HK-2 (cell line): Measurements from ENCODE around the gene PRKAG2.

Experiments
- DNase-seq: peaks from one replicate; pipeline ENCODE4 v3.0.0-alpha.2; 2018; ENCODE audit not compliant: unreplicated experiment

Gene PRKAG2

GRCh38 chr7:151518105-151518946 is 358.6 kb downstream of the PRKAG2 start:
- peak; percentile 63 for DNase-seq

GRCh38 chr7:151517601-151518104 is 359.3 kb downstream of the PRKAG2 start:
- DNase-seq = no peak

- no peak for DNase-seq
Observed at GRCh38 chr7:151515276-151515565, 361.7 kb downstream of the PRKAG2 start.

- no peak for DNase-seq
Observed at GRCh38 chr7:151514461-151515275, 362.2 kb downstream of the PRKAG2 start.

GRCh38 chr7:151513133-151513532 is 363.8 kb downstream of the PRKAG2 start:
- no peak for DNase-seq

GRCh38 chr7:151512353-151512752 is 364.6 kb downstream of the PRKAG2 start:
- no peak for DNase-seq

- DNase-seq = no peak
Observed at GRCh38 chr7:151511946-151512345, 365.0 kb downstream of the PRKAG2 start.

- no peak for DNase-seq
Observed at GRCh38 chr7:151511270-151511669, 365.6 kb downstream of the PRKAG2 start.

GRCh38 chr7:151509670-151510333 is 367.1 kb downstream of the PRKAG2 start:
- DNase-seq = no peak

- no peak for DNase-seq
Observed at GRCh38 chr7:151508991-151509390, 367.9 kb downstream of the PRKAG2 start.

GRCh38 chr7:151507806-151508205 is 369.1 kb downstream of the PRKAG2 start:
- DNase-seq = no peak

GRCh38 chr7:151506901-151507382 is 370.0 kb downstream of the PRKAG2 start:
- no peak for DNase-seq
